NT2/D1 (cell line): ENCODE results near the gene QRICH1.
A peak's percentile ranks its signal among the peaks of the same experiment; 100 is the strongest.

Experiments
- DNase-seq: peaks from one replicate; pipeline ENCODE4 v3.0.0-alpha.2; 2011; ENCODE audit warnings: low read depth, low spot score
- H3K27me3 ChIP-seq: 2 replicates; pipeline ENCODE4 v1.6.0; 2011; ENCODE audit warnings: mild to moderate bottlenecking; ENCODE audit not compliant: insufficient read length, insufficient read depth
- H3K36me3 ChIP-seq: 2 replicates; pipeline ENCODE4 v1.6.1; 2011; ENCODE audit warnings: mild to moderate bottlenecking, low read length, mixed read lengths; ENCODE audit not compliant: insufficient read depth, insufficient read length
- H3K4me1 ChIP-seq: 2 replicates; pipeline ENCODE4 v1.5.1; 2011; ENCODE audit not compliant: insufficient read depth, insufficient read length
- H3K4me3 ChIP-seq: 2 replicates; pipeline ENCODE4 v1.5.1; 2011; ENCODE audit warnings: low read depth; ENCODE audit not compliant: insufficient read length
- H3K9ac ChIP-seq: 2 replicates; pipeline ENCODE4 v1.6.0; 2011; ENCODE audit warnings: low read depth; ENCODE audit not compliant: insufficient read length
- H3K9me3 ChIP-seq: 2 replicates; pipeline ENCODE4 v1.5.1; 2011; ENCODE audit warnings: mild to moderate bottlenecking, low read length; ENCODE audit not compliant: insufficient read depth
- SUZ12 ChIP-seq: IDR thresholded peaks from 2 replicates; pipeline ENCODE4 v1.6.1; 2011; ENCODE audit not compliant: insufficient read length, insufficient read depth; ENCODE audit errors: extremely low read depth
- YY1 ChIP-seq: IDR thresholded peaks from 2 replicates; pipeline ENCODE4 v1.6.1; 2011; ENCODE audit not compliant: insufficient read length, insufficient read depth
- ZNF274 ChIP-seq: IDR thresholded peaks from 2 replicates; pipeline ENCODE4 v1.6.1; 2011; ENCODE audit warnings: mild to moderate bottlenecking, low read depth, low read length

The QRICH1 gene

GRCh38 chr3:49132073-49132436 is 38.2 kb upstream of the QRICH1 start:
- no peaks in the 10 kb centered on the region for H3K27me3 ChIP-seq
- H3K4me1 ChIP-seq: peaks cover 19% of the 10 kb centered on the region
- peak overlapping the region; percentile 75 for H3K4me3 ChIP-seq
- peaks cover 46% of the 10 kb centered on the region for H3K36me3 ChIP-seq
- H3K9ac ChIP-seq: peak overlapping the region; percentile 84
- H3K9me3 ChIP-seq: no peaks in the 10 kb centered on the region
- DNase-seq: no peak
- no peak for TF ChIP-seq SUZ12
- TF ChIP-seq ZNF274: no peak
- TF ChIP-seq YY1: no peak

GRCh38 chr3:49131576-49131975 is 37.7 kb upstream of the QRICH1 start:
- H3K4me3 ChIP-seq: no peak overlapping the region
- H3K4me1 ChIP-seq: peaks cover 19% of the 10 kb centered on the region
- H3K27me3 ChIP-seq: no peaks in the 10 kb centered on the region
- H3K36me3 ChIP-seq: peaks cover 51% of the 10 kb centered on the region
- H3K9me3 ChIP-seq: no peaks in the 10 kb centered on the region
- peak overlapping the region; percentile 84 for H3K9ac ChIP-seq
- DNase-seq: no peak
- TF ChIP-seq SUZ12: no peak
- TF ChIP-seq YY1: no peak
- no peak for TF ChIP-seq ZNF274

GRCh38 chr3:49131040-49131439 is 37.2 kb upstream of the QRICH1 start:
- Histone ChIP-seq H3K4me3 (no peak overlapping the region), H3K9ac (peak overlapping the region; percentile 84), H3K4me1 (peaks cover 19% of the 10 kb centered on the region), H3K36me3 (peaks cover 56% of the 10 kb centered on the region), H3K9me3 (no peaks in the 10 kb centered on the region), H3K27me3 (no peaks in the 10 kb centered on the region)
- no peak for DNase-seq
- TF ChIP-seq SUZ12: no peak
- no peak for TF ChIP-seq ZNF274
- TF ChIP-seq YY1: no peak

GRCh38 chr3:49124991-49125670 is 31.3 kb upstream of the QRICH1 start:
- Histone ChIP-seq H3K4me1 (no peaks in the 10 kb centered on the region), H3K4me3 (no peak overlapping the region), H3K9ac (no peak overlapping the region), H3K36me3 (peaks cover 86% of the 10 kb centered on the region), H3K27me3 (no peaks in the 10 kb centered on the region), H3K9me3 (no peaks in the 10 kb centered on the region)
- TF ChIP-seq ZNF274: no peak
- TF ChIP-seq YY1: no peak
- DNase-seq: no peak

GRCh38 chr3:49124203-49124602 is 30.3 kb upstream of the QRICH1 start:
- Histone ChIP-seq H3K36me3 (peaks cover 84% of the 10 kb centered on the region), H3K27me3 (no peaks in the 10 kb centered on the region), H3K9ac (no peak overlapping the region), H3K4me1 (peaks cover 2% of the 10 kb centered on the region), H3K4me3 (no peak overlapping the region), H3K9me3 (no peaks in the 10 kb centered on the region)
- DNase-seq: no peak
- TF ChIP-seq ZNF274 (no peak), SUZ12 (no peak), YY1 (no peak)

GRCh38 chr3:49123687-49124086 is 29.8 kb upstream of the QRICH1 start:
- DNase-seq: no peak
- Histone ChIP-seq H3K4me1 (peaks cover 2% of the 10 kb centered on the region), H3K36me3 (peaks cover 84% of the 10 kb centered on the region), H3K9ac (no peak overlapping the region), H3K9me3 (no peaks in the 10 kb centered on the region), H3K4me3 (no peak overlapping the region), H3K27me3 (no peaks in the 10 kb centered on the region)
- no peak for TF ChIP-seq SUZ12
- TF ChIP-seq YY1: no peak
- TF ChIP-seq ZNF274: no peak

- H3K4me3 ChIP-seq: no peak overlapping the region
- H3K36me3 ChIP-seq: peaks cover 84% of the 10 kb centered on the region
- no peaks in the 10 kb centered on the region for H3K27me3 ChIP-seq
- H3K9ac ChIP-seq: no peak overlapping the region
- no peaks in the 10 kb centered on the region for H3K9me3 ChIP-seq
- DNase-seq: no peak
- no peak for TF ChIP-seq ZNF274
- TF ChIP-seq YY1: no peak
- no peak for TF ChIP-seq SUZ12
- H3K4me1 ChIP-seq: peaks cover 2% of the 10 kb centered on the region
Observed at GRCh38 chr3:49122886-49123545, 29.1 kb upstream of the QRICH1 start.
